Measurements from ENCODE around the gene RNLS.

DNA sequence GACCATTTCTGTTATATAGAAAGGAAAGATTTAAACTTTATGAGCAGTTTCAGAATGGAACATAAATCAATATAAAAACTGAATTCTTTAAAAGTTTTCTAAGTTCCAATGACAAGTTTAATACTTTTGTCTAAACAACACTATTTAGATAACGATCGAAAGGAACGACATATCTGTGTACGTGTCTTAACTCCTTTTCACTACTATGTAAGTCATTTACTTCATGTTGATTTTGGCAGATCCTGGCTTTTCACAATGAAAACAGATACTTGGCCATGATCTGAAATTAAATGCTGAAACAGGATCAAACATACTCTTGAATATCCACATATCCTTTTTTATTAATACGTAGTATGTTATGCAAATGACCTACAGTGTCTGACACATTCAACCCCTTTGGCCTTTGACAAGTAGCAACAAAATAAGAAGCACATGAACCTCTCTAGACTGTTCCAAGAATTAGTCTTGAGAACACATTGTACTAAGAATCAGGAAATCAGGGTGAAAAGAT lies 41.9 kb downstream of the RNLS start:
- TF ChIP-seq TCF7 (CRISPR knock-in tag; IDR thresholded peaks at IDR 0.05; ENCODE audit: low read depth) (no peak), ETV6 (CRISPR knock-in tag; IDR thresholded peaks at IDR 0.05) (no peak), ZNF232 (CRISPR knock-in tag; IDR thresholded peaks at IDR 0.05) (no peak), ESRRA (CRISPR knock-in tag; IDR thresholded peaks at IDR 0.05; ENCODE audit: borderline replicate concordance) (no peak), JUN (CRISPR knock-in tag; IDR thresholded peaks at IDR 0.05) (no peak), PRRX2 (CRISPR knock-in tag; IDR thresholded peaks at IDR 0.05) (no peak), ELF4 (CRISPR knock-in tag; IDR thresholded peaks at IDR 0.05; ENCODE audit: low read depth) (no peak)
- TF ChIP-seq, protein P1, sequence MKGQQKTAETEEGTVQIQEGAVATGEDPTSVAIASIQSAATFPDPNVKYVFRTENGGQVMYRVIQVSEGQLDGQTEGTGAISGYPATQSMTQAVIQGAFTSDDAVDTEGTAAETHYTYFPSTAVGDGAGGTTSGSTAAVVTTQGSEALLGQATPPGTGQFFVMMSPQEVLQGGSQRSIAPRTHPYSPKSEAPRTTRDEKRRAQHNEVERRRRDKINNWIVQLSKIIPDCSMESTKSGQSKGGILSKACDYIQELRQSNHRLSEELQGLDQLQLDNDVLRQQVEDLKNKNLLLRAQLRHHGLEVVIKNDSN (CRISPR knock-in tag; IDR thresholded peaks at IDR 0.05): no peak
- TF ChIP-seq, protein P2, sequence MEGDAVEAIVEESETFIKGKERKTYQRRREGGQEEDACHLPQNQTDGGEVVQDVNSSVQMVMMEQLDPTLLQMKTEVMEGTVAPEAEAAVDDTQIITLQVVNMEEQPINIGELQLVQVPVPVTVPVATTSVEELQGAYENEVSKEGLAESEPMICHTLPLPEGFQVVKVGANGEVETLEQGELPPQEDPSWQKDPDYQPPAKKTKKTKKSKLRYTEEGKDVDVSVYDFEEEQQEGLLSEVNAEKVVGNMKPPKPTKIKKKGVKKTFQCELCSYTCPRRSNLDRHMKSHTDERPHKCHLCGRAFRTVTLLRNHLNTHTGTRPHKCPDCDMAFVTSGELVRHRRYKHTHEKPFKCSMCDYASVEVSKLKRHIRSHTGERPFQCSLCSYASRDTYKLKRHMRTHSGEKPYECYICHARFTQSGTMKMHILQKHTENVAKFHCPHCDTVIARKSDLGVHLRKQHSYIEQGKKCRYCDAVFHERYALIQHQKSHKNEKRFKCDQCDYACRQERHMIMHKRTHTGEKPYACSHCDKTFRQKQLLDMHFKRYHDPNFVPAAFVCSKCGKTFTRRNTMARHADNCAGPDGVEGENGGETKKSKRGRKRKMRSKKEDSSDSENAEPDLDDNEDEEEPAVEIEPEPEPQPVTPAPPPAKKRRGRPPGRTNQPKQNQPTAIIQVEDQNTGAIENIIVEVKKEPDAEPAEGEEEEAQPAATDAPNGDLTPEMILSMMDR (IDR thresholded peaks at IDR 0.05): no peak
- TF ChIP-seq, protein P3, sequence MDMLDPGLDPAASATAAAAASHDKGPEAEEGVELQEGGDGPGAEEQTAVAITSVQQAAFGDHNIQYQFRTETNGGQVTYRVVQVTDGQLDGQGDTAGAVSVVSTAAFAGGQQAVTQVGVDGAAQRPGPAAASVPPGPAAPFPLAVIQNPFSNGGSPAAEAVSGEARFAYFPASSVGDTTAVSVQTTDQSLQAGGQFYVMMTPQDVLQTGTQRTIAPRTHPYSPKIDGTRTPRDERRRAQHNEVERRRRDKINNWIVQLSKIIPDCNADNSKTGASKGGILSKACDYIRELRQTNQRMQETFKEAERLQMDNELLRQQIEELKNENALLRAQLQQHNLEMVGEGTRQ (CRISPR knock-in tag; IDR thresholded peaks at IDR 0.05): no peak

Data from WTC11 (cell line).